HCT116 (cell line): Measurements from ENCODE around the gene KRTAP5-2. TPM values are rescaled to one million over a fixed set of nuclear protein-coding genes. Genes with fewer than 3 reads are reported as not detected.

Experiments
- ATAC-seq: fragments of 200-7000 bp; cut with Tn5 transposase; 2 replicates; pipeline ENCODE4 v1.9.1; 2020; ENCODE audit warnings: mild to moderate bottlenecking, moderate library complexity
- BruUV-seq: library from RNA; stranded (reverse); fragments of 400-500 nt; replicated peaks from 2 replicates; lab custom pipeline; 2021; lab: Mats Ljungman, UMichigan
- CTCF ChIA-PET: fragments of 300-600 bp; sonication (Branson Sonifier 250); formaldehyde crosslinking; loops from one replicate; lab custom pipeline; 2021; ENCODE audit warnings: antibody characterized with exemption; lab: Charles Lee
- POLR2A ChIA-PET: fragments of 300-600, 350-600 bp; sonication (Branson Sonifier 250); formaldehyde crosslinking; loops from one replicate; lab custom pipeline; 2021; ENCODE audit warnings: antibody characterized with exemption; lab: Charles Lee
- RAD21 ChIA-PET, 2 experiments: fragments of 300-600 bp; sonication (Branson Sonifier 250); formaldehyde crosslinking; loops; one replicate each; lab custom pipeline; 2023; ENCODE audit warnings: low total read pairs in 2 of 2; ENCODE audit not compliant: uncharacterized antibody in 2 of 2, unreplicated experiment in 2 of 2, low non-redundant PET in 1 of 2; lab: Charles Lee
- DNase-seq: peaks from one replicate; pipeline ENCODE4 v3.0.0-alpha.2; 2010; ENCODE audit warnings: low read depth, low spot score
- H2AFZ ChIP-seq: fragments of 200-600 bp; shearing (Covaris generic), sonication (generic); 2 replicates; pipeline ENCODE4 v1.6.1; 2017; ENCODE audit warnings: low read depth, mixed run types, mixed read lengths, antibody characterized with exemption, low read length; ENCODE audit not compliant: poor library complexity, severe bottlenecking
- H3K27ac ChIP-seq: 2 replicates; pipeline ENCODE4 v1.5.1; 2012; ENCODE audit warnings: low read depth, low read length
- H3K27me3 ChIP-seq: fragments of 200-600 bp; sonication (generic); 2 replicates; pipeline ENCODE4 v1.6.1; 2016; ENCODE audit warnings: mixed run types, low read length, mixed read lengths; ENCODE audit not compliant: insufficient read depth
- H3K36me3 ChIP-seq, 2 experiments: fragments of 200-500 bp in 1 of 2; fragments of 200-600 bp in 1 of 2; sonication (Bioruptor generic) in 1 of 2; sonication (generic) in 1 of 2; 2 replicates each; pipeline versions ENCODE4 v1.5.1 to v1.6.1; 2014 to 2016; ENCODE audit warnings: low read length in 2 of 2, inconsistent platforms in 1 of 2, mixed read lengths in 1 of 2, mixed run types in 1 of 2; ENCODE audit not compliant: insufficient read depth in 2 of 2, control insufficient read depth in 1 of 2
- H3K4me1 ChIP-seq, 2 experiments: fragments of 200-600 bp in 1 of 2; sonication (generic) in 1 of 2; 2 replicates each; pipeline versions ENCODE4 v1.5.1 to v1.6.1; 2012 to 2017; ENCODE audit warnings: low read length in 2 of 2, inconsistent platforms in 1 of 2, mild to moderate bottlenecking in 1 of 2, mixed read lengths in 1 of 2, mixed run types in 1 of 2, moderate library complexity in 1 of 2; ENCODE audit not compliant: insufficient read depth in 2 of 2, control insufficient read depth in 1 of 2
- H3K4me2 ChIP-seq: fragments of 200-600 bp; sonication (generic); 2 replicates; pipeline ENCODE4 v1.6.1; 2017; ENCODE audit warnings: mixed run types, low read length, mixed read lengths
- H3K4me3 ChIP-seq, 2 experiments: fragments of 200-600 bp in 1 of 2; sonication (generic) in 1 of 2; replicated peaks in 1 of 2; 2 replicates each; pipeline ENCODE4 v1.5.1; 2011 to 2016; ENCODE audit warnings: low read length in 2 of 2, control low read depth in 1 of 2, low read depth in 1 of 2, mild to moderate bottlenecking in 1 of 2, mixed read lengths in 1 of 2, mixed run types in 1 of 2
- H3K79me2 ChIP-seq: fragments of 200-600 bp; sonication (generic); 2 replicates; pipeline ENCODE4 v1.6.1; 2017; ENCODE audit warnings: mild to moderate bottlenecking, mixed run types, low read length, moderate library complexity, mixed read lengths; ENCODE audit not compliant: insufficient read depth
- H3K9ac ChIP-seq: fragments of 200-600 bp; sonication (generic); 2 replicates; pipeline ENCODE4 v1.6.1; 2016; ENCODE audit warnings: low read length, mixed read lengths
- H3K9me2 ChIP-seq: fragments of 200-600 bp; sonication (generic), shearing (Covaris generic); 2 replicates; pipeline ENCODE4 v1.6.1; 2017; ENCODE audit warnings: mixed run types, mild to moderate bottlenecking, moderate library complexity; ENCODE audit not compliant: insufficient read depth
- H3K9me3 ChIP-seq, 2 experiments: fragments of 200-500 bp in 1 of 2; fragments of 200-600 bp in 1 of 2; sonication (Bioruptor generic) in 1 of 2; sonication (generic) in 1 of 2; 2 replicates each; pipeline ENCODE4 v1.6.1; 2014 to 2017; ENCODE audit warnings: low read length in 2 of 2, mixed read lengths in 2 of 2, inconsistent platforms in 1 of 2, low read depth in 1 of 2, mild to moderate bottlenecking in 1 of 2, mixed run types in 1 of 2, moderate library complexity in 1 of 2; ENCODE audit not compliant: control insufficient read depth in 1 of 2, insufficient read depth in 1 of 2
- H4K20me1 ChIP-seq: fragments of 200-600 bp; sonication (generic), shearing (Covaris generic); 2 replicates; pipeline ENCODE4 v1.6.1; 2017; ENCODE audit warnings: mixed run types, mild to moderate bottlenecking, moderate library complexity; ENCODE audit not compliant: insufficient read depth
- CBX3 ChIP-seq: IDR thresholded peaks from 2 replicates; pipeline ENCODE4 v1.6.1; 2012; ENCODE audit warnings: low read depth
- CTCF ChIP-seq, 3 experiments: fragments of 200-600 bp in 1 of 3; sonication (generic) in 1 of 3; IDR thresholded peaks in 2 of 3; conservative IDR thresholded peaks in 1 of 3; 2 replicates each; pipeline ENCODE4 v1.5.1; 2012 to 2017; ENCODE audit warnings: low read depth in 2 of 3, low read length in 2 of 3, antibody characterized with exemption in 1 of 3, borderline replicate concordance in 1 of 3, control low read depth in 1 of 3, mild to moderate bottlenecking in 1 of 3, mixed read lengths in 1 of 3, mixed run types in 1 of 3, moderate library complexity in 1 of 3; ENCODE audit not compliant: insufficient read depth in 1 of 3
- EGR1 ChIP-seq: IDR thresholded peaks from 2 replicates; pipeline ENCODE4 v1.6.1; 2012; ENCODE audit warnings: low read depth
- ELF1 ChIP-seq: IDR thresholded peaks from 2 replicates; pipeline ENCODE4 v1.6.1; 2012; ENCODE audit warnings: low read depth, borderline replicate concordance
- EZH2 ChIP-seq: fragments of 200-600 bp; sonication (generic); IDR thresholded peaks from 2 replicates; pipeline ENCODE4 v1.6.1; 2017; ENCODE audit warnings: antibody characterized with exemption, mixed run types
- EZH2phosphoT487 ChIP-seq: fragments of 200-600 bp; IDR thresholded peaks from 2 replicates; pipeline ENCODE4 v1.6.1; 2018; ENCODE audit warnings: antibody characterized with exemption, borderline replicate concordance
- JUND ChIP-seq: IDR thresholded peaks from 2 replicates; pipeline ENCODE4 v1.6.1; 2012
- RAD21 ChIP-seq: IDR thresholded peaks from 2 replicates; pipeline ENCODE4 v1.6.1; 2012; ENCODE audit warnings: low read depth, mild to moderate bottlenecking
- TCF7L2 ChIP-seq: IDR thresholded peaks from 2 replicates; pipeline ENCODE4 v1.7.0; 2011; ENCODE audit warnings: borderline replicate concordance, inconsistent platforms; ENCODE audit not compliant: insufficient read depth, insufficient read length; ENCODE audit errors: extremely low read depth
- ZBTB33 ChIP-seq: IDR thresholded peaks from 2 replicates; pipeline ENCODE4 v1.6.1; 2011; ENCODE audit warnings: mild to moderate bottlenecking, low read length, moderate library complexity; ENCODE audit not compliant: insufficient replicate concordance; ENCODE audit errors: extremely low read depth
- ZFX ChIP-seq: fragments of 450-650 bp; IDR thresholded peaks from 2 replicates; pipeline ENCODE4 v1.6.1; 2017
- ZNF274 ChIP-seq: fragments of 200-500 bp; sonication (Bioruptor generic); IDR thresholded peaks from 2 replicates; pipeline ENCODE4 v1.6.1; 2014; ENCODE audit warnings: mild to moderate bottlenecking, low read depth, low read length, inconsistent platforms
- intact Hi-C: fragments of 100-400 bp; cut with micrococcal nuclease; formaldehyde crosslinking; loops from 2 replicates; pipeline ENCODE4 v1.10.0; 2022
- total RNA-seq: library from RNA; stranded (reverse); gene quantifications from one replicate; pipeline ENCODE4 v1.2.1, GENCODE V29; 2021; ENCODE audit not compliant: unreplicated experiment

Gene KRTAP5-2
- total RNA-seq, 1 experiment from 2014 or later, result not detected

GRCh38 chr11:1629326-1630185, 31.5 kb upstream of the KRTAP5-2 start, which contains the start of gene KRTAP5-5:
Gene KRTAP5-5 (plus strand): TSS chr11:1629775. CDS start chr11:1629841, 66 bp downstream.
- no peaks in the 10 kb centered on the region for H3K36me3 ChIP-seq
- BruUV-seq, result no TSS peak
- ATAC-seq, result no peak
- H3K9me2 ChIP-seq, result no peaks in the 10 kb centered on the region
- no peaks in the 10 kb centered on the region for H3K79me2 ChIP-seq
- H3K4me2 ChIP-seq, result peak within 1 kb of the TSS; percentile 36
- no peak for TF ChIP-seq ZNF274
- TF ChIP-seq RAD21, result no peak
- TF ChIP-seq EZH2, result no peak
- no peak for TF ChIP-seq CBX3
- no peak for TF ChIP-seq CTCF (IDR thresholded peaks at IDR 0.05 in 2 of 3, conservative IDR thresholded peaks at IDR 0.05 in 1 of 3; ENCODE audit: borderline replicate concordance in 1 of 3, insufficient read depth in 1 of 3, low read depth in 2 of 3, low read length in 2 of 3)
- TF ChIP-seq TCF7L2, result no peak
- no peak for TF ChIP-seq ZBTB33
- no peak for TF ChIP-seq ZFX
- TF ChIP-seq EZH2phosphoT487, result no peak
- TF ChIP-seq EGR1, result no peak
- TF ChIP-seq ELF1, result no peak
- no peak for TF ChIP-seq JUND
- H3K27ac ChIP-seq, result no peak within 1 kb of the TSS
- peaks cover 0 to 6% of the 10 kb centered on the region in 2 experiments; a peak in 1 of 4 replicates for H3K4me1 ChIP-seq
- intact Hi-C loops, result loop anchor here (2.0 kb wide), 1 partner anchor 515 kb away; no protein-coding TSS in a partner anchor
- peak within 1 kb of the TSS; percentile 32 for H2AFZ ChIP-seq
- no peak within 1 kb of the TSS for H3K9ac ChIP-seq
- POLR2A ChIA-PET, result no interaction called here
- RAD21 ChIA-PET, result no interaction called here
- no peak within 1 kb of the TSS for H3K4me3 ChIP-seq
- no peaks in the 10 kb centered on the region for H3K9me3 ChIP-seq
- CTCF ChIA-PET, result interaction anchor here (0.6 to 0.9 kb wide), 2 partner anchors 16 to 83 kb away, joined by 3 to 4 read pairs; no protein-coding TSS in a partner anchor
- H3K27me3 ChIP-seq, result peaks cover 3% of the 10 kb centered on the region; the same call in 1 of the 2 replicates
- DNase-seq, result no peak
- no peaks in the 10 kb centered on the region for H4K20me1 ChIP-seq
